HepG2 (cell line): ENCODE measurements around the gene PLEKHG5. TPM values are rescaled to one million over a fixed set of nuclear protein-coding genes. Genes with fewer than 3 reads are reported as not detected.

Source experiments
- AKNA ChIP-seq: sonication (generic); formaldehyde crosslinking; IDR thresholded peaks from 2 replicates; pipeline ENCODE4 v1.4.0; 2020; ENCODE audit warnings: missing genetic modification reagents, borderline replicate concordance
- ARID4A ChIP-seq: sonication (generic); formaldehyde crosslinking; IDR thresholded peaks from 2 replicates; pipeline ENCODE4 v1.5.0; 2020; ENCODE audit warnings: mild to moderate bottlenecking, missing genetic modification reagents, borderline replicate concordance
- CEBPG ChIP-seq: IDR thresholded peaks from 2 replicates; pipeline ENCODE4 v1.6.1; 2016
- CSRNP1 ChIP-seq: sonication (generic); formaldehyde crosslinking; IDR thresholded peaks from 2 replicates; pipeline ENCODE4 v1.8.1; 2023; ENCODE audit warnings: mild to moderate bottlenecking, missing genetic modification reagents
- NR3C1 ChIP-seq: sonication (generic); formaldehyde crosslinking; IDR thresholded peaks from 2 replicates; pipeline ENCODE4 v1.4.0; 2020; ENCODE audit warnings: missing genetic modification reagents
- PCBP1 ChIP-seq: fragments of 200-400 bp; formaldehyde crosslinking; IDR thresholded peaks from 2 replicates; pipeline ENCODE4 v1.6.1; 2017; ENCODE audit warnings: mild to moderate bottlenecking, low read depth, low read length, borderline replicate concordance
- PCBP2 ChIP-seq: fragments of 200-400 bp; formaldehyde crosslinking; optimal IDR thresholded peaks from 2 replicates; pipeline ENCODE3; 2018; ENCODE audit warnings: low read length, low read depth; ENCODE audit not compliant: poor library complexity, severe bottlenecking
- SRSF1 ChIP-seq: fragments of 200-400 bp; formaldehyde crosslinking; optimal IDR thresholded peaks from 2 replicates; pipeline ENCODE3; 2017; ENCODE audit warnings: mild to moderate bottlenecking, low read depth, low read length, moderate library complexity
- ZNF207 ChIP-seq: fragments of 450-650 bp; IDR thresholded peaks from 2 replicates; pipeline ENCODE4 v1.6.1; 2016; ENCODE audit warnings: antibody characterized with exemption, borderline replicate concordance
- ZNF253 ChIP-seq: sonication (generic); formaldehyde crosslinking; IDR thresholded peaks from 2 replicates; pipeline ENCODE4 v1.8.0; 2022; ENCODE audit warnings: mild to moderate bottlenecking, missing genetic modification reagents, borderline replicate concordance
- ZNF260 ChIP-seq: sonication (generic); formaldehyde crosslinking; IDR thresholded peaks from 2 replicates; pipeline ENCODE4 v1.4.0; 2020; ENCODE audit warnings: missing genetic modification reagents, low read depth, mild to moderate bottlenecking, borderline replicate concordance
- ZNF317 ChIP-seq: sonication (generic); formaldehyde crosslinking; IDR thresholded peaks from 2 replicates; pipeline ENCODE4 v1.5.0; 2020; ENCODE audit warnings: mild to moderate bottlenecking, missing genetic modification reagents
- ZNF484 ChIP-seq: sonication (generic); formaldehyde crosslinking; IDR thresholded peaks from 2 replicates; pipeline ENCODE4 v1.5.1; 2020; ENCODE audit warnings: mild to moderate bottlenecking, low read depth, missing genetic modification reagents, borderline replicate concordance
- polyA plus RNA-seq, 8 experiments: library from polyadenylated mRNA; depleted of rRNA in 3 of 8; stranded (reverse) in 7 of 8; unstranded in 1 of 8; fragments of >200 nt; fragmentation: Illumina TruSeq in 4 of 8; extraction: Trizol in 4 of 8; gene quantifications; 2 replicates each; pipeline versions ENCODE4 v1.2.1 to v1.2.3, GENCODE V29; 2011 to 2016; ENCODE audit warnings: low read depth in 4 of 8, missing spikeins in 1 of 8, mixed read lengths in 1 of 8; ENCODE audit not compliant: insufficient read depth in 1 of 8
- total RNA-seq, 5 experiments: library from RNA; depleted of rRNA; stranded (reverse); fragments of >200 nt; fragmentation: Illumina TruSeq; extraction: Trizol; gene quantifications; 2 replicates each; pipeline ENCODE4 v1.2.3, GENCODE V29; 2016; ENCODE audit warnings: low read depth in 1 of 5

The PLEKHG5 gene
- total and polyA plus RNA-seq, 2 of the 13 experiments (the other 11 are each of a cell fraction or from before 2014, with no cell fraction given), result 1.9 to 3.5 TPM

GRCh38 chr1:6448749-6449631, 42.5 kb downstream of the PLEKHG5 start (continued):
- no peak for TF ChIP-seq ZNF207
- no peak for TF ChIP-seq ZNF484
- TF ChIP-seq CSRNP1 (CRISPR knock-in tag), result no peak
- no peak for TF ChIP-seq PCBP1
- TF ChIP-seq AKNA, result no peak
- TF ChIP-seq ZNF317 (CRISPR knock-in tag), result no peak
- no peak for TF ChIP-seq PCBP2
- TF ChIP-seq ARID4A (CRISPR knock-in tag), result peak; percentile 39; the same call in 1 of the 2 replicates
- no peak for TF ChIP-seq CEBPG (CRISPR knock-in tag)
- TF ChIP-seq ZNF260 (CRISPR knock-in tag), result no peak
- TF ChIP-seq NR3C1, result no peak
- no peak for TF ChIP-seq ZNF253 (CRISPR knock-in tag)
- no peak for TF ChIP-seq SRSF1
